ENCODE measurements around the gene LIF. TPM values are rescaled to one million over a fixed set of nuclear protein-coding genes. Genes with fewer than 3 reads are reported as not detected.

LIF gene
- polyA plus RNA-seq, 1 of the 3 experiments (the other 2 are of a cell fraction): 24.6 TPM

DNA sequence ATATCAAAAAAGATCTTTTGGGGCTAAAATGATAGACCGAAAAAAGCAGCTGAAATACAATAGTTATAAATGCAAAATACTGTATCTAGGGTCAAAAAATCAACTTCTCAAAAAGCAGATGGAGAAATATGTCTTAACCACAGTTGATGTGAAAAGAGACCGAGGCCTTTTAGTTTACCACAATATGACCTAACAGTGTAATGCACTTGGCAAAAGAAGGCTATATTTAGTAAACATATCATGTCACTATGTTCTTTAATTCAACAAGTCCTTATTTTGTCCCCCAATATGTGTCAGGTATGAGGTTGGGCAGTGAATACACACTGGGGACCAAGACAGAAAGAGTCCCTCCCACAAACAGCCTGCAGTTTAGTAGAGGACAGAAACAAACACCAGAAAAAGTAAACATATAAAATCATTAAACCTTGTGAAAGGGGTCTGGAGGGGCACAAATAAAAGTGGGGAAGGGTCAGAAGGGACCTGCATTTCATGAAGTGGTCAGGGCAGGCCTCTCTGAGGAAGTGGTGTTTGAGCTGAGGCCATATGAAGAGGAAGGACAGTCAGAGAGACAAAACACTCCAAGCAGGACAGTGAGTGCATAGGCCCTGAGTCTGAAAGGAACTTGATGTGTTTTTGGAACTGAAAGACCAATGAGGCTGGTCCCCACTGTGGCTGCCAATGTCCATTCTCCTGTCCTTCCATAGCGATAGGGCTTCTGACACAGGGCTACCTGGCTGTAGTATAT lies 53.4 kb downstream of the LIF start:
- CTCF ChIA-PET: no interaction called here
- H3K4me1 ChIP-seq (ENCODE audit: control insufficient read depth in 1 of 2, insufficient read depth in 2 of 2, low read depth in 1 of 2, low read length in 1 of 2): peaks cover 6 to 14% of the 10 kb centered on the region in 2 experiments; a peak in 3 of 4 replicates

DNA sequence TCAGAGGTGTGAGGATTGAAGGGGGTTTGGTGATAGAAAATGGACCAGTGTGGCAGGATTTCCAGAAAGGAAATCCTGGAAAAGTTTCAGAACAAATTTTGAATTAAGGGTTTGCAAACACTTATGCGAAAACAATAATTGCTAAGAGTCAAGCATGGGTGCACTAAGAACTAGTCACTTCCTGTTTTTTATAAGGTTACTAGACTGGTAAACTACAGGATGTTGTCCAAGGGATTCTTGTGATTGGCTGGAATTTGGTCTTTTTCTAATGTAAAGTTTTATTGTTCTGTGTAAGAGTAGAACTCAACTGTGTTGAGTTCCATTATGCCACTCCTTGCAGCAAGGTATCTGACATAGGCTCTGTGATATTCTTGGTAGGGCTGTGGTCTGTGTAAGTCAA lies 54.1 kb downstream of the LIF start:
- Histone ChIP-seq H3F3A (replicated peaks; ENCODE audit: insufficient read depth) (peaks cover 29% of the 10 kb centered on the region), H3K4me2 (no peak overlapping the region), H3K27ac (ENCODE audit: low read depth in 2 of 2, low read length in 1 of 2) (no peak overlapping the region), H3K9me2 (no peaks in the 10 kb centered on the region), H3K9ac (no peak overlapping the region), H3K36me3 (replicated peaks in 1 of 2; ENCODE audit: control insufficient read depth in 1 of 2, insufficient read depth in 2 of 2, low read length in 1 of 2) (no peaks in the 10 kb centered on the region), H3K4me1 (ENCODE audit: control insufficient read depth in 1 of 2, insufficient read depth in 2 of 2, low read depth in 1 of 2, low read length in 1 of 2) (peaks cover 6 to 14% of the 10 kb centered on the region in 2 experiments; a peak in 3 of 4 replicates), H2AFZ (ENCODE audit: low read depth) (no peak overlapping the region), H3K27me3 (ENCODE audit: insufficient read depth) (no peaks in the 10 kb centered on the region), H3K9me3 (no peaks in the 10 kb centered on the region), H4K20me1 (ENCODE audit: insufficient read depth) (no peaks in the 10 kb centered on the region), H3K4me3 (ENCODE audit: low read depth in 2 of 2, low read length in 1 of 2) (no peak overlapping the region), H3K79me2 (ENCODE audit: insufficient read depth) (no peaks in the 10 kb centered on the region)
- POLR2A ChIA-PET: no interaction called here
- WGBS (ENCODE audit: low lambda C conversion rate): 94% methylated on average over 1 of the region's 1 CpG
- TF ChIP-seq PBX3 (IDR thresholded peaks at IDR 0.05) (no peak), POLR2AphosphoS5 (IDR thresholded peaks at IDR 0.05; ENCODE audit: low read depth, low read length) (no peak), SIN3A (IDR thresholded peaks at IDR 0.05; ENCODE audit: borderline replicate concordance, low read depth, low read length) (no peak), CTCF (IDR thresholded peaks at IDR 0.05) (no peak), FOXM1 (IDR thresholded peaks at IDR 0.05; ENCODE audit: low read depth) (no peak), FOXJ3 (CRISPR knock-in tag; IDR thresholded peaks at IDR 0.05) (no peak), RXRA (IDR thresholded peaks at IDR 0.05; ENCODE audit: borderline replicate concordance, low read depth) (no peak), USF1 (IDR thresholded peaks at IDR 0.05; ENCODE audit: borderline replicate concordance, low read depth) (no peak), RFX5 (IDR thresholded peaks at IDR 0.05; ENCODE audit: low read length) (no peak)
- TF ChIP-seq, protein P1, sequence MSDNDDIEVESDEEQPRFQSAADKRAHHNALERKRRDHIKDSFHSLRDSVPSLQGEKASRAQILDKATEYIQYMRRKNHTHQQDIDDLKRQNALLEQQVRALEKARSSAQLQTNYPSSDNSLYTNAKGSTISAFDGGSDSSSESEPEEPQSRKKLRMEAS (IDR thresholded peaks at IDR 0.05; ENCODE audit: low read depth): no peak
- no peak for DNase-seq
- CTCF ChIA-PET: no interaction called here

More for the DNA sequence above, 53.4 kb downstream of the LIF start:
- Histone ChIP-seq H4K20me1 (ENCODE audit: insufficient read depth) (no peaks in the 10 kb centered on the region), H3K9me3 (no peaks in the 10 kb centered on the region), H2AFZ (ENCODE audit: low read depth) (no peak overlapping the region), H3K9me2 (no peaks in the 10 kb centered on the region), H3K27me3 (ENCODE audit: insufficient read depth) (no peaks in the 10 kb centered on the region), H3F3A (replicated peaks; ENCODE audit: insufficient read depth) (peaks cover 32% of the 10 kb centered on the region), H3K36me3 (replicated peaks in 1 of 2; ENCODE audit: control insufficient read depth in 1 of 2, insufficient read depth in 2 of 2, low read length in 1 of 2) (no peaks in the 10 kb centered on the region), H3K9ac (no peak overlapping the region), H3K79me2 (ENCODE audit: insufficient read depth) (no peaks in the 10 kb centered on the region), H3K4me2 (no peak overlapping the region), H3K27ac (ENCODE audit: low read depth in 2 of 2, low read length in 1 of 2) (no peak overlapping the region), H3K4me3 (ENCODE audit: low read depth in 2 of 2, low read length in 1 of 2) (no peak overlapping the region)
- 96% methylated on average over 3 of the region's 3 CpGs for WGBS (ENCODE audit: low lambda C conversion rate)
- POLR2A ChIA-PET: no interaction called here
- DNase-seq: no peak
- no peak for TF ChIP-seq EZH2phosphoT487 (IDR thresholded peaks at IDR 0.05; ENCODE audit: borderline replicate concordance, low read depth)
- TF ChIP-seq NFIC (IDR thresholded peaks at IDR 0.05; ENCODE audit: borderline replicate concordance): no peak
- TF ChIP-seq MXI1 (IDR thresholded peaks at IDR 0.05; ENCODE audit: low read depth, low read length): no peak
- TF ChIP-seq IRF3 (IDR thresholded peaks at IDR 0.05; ENCODE audit: low read depth, low read length): no peak

Data from SK-N-SH (cell line).